Subcutaneous abdominal adipose tissue (tissue), 5 donors: ENCODE data around the gene CXXC4.
A peak's percentile ranks its signal among the peaks of the same experiment; 100 is the strongest.

Source experiments
- H3K27ac ChIP-seq: one replicate; pipeline ENCODE4 v1.7.0; 2013; ENCODE audit warnings: low read depth, mild to moderate bottlenecking, inconsistent platforms, low read length, moderate library complexity
- H3K27me3 ChIP-seq, 5 donors: one replicate each; pipeline ENCODE4 v1.7.0; 2013; ENCODE audit warnings: low read length in 5 of 5, inconsistent platforms in 1 of 5; ENCODE audit not compliant: control insufficient read depth in 5 of 5, insufficient read depth in 4 of 5
- H3K36me3 ChIP-seq, 5 donors: one replicate each; pipeline ENCODE4 v1.7.0; 2013; ENCODE audit warnings: low read length in 5 of 5; ENCODE audit not compliant: control insufficient read depth in 5 of 5, insufficient read depth in 5 of 5
- H3K4me1 ChIP-seq, 5 donors: one replicate each; pipeline ENCODE4 v1.7.0; 2013; ENCODE audit warnings: low read length in 5 of 5, mild to moderate bottlenecking in 3 of 5, moderate library complexity in 1 of 5; ENCODE audit not compliant: control insufficient read depth in 5 of 5, insufficient read depth in 5 of 5
- H3K4me3 ChIP-seq, 5 donors: one replicate each; pipeline ENCODE4 v1.7.0; 2013; ENCODE audit warnings: low read length in 5 of 5, low read depth in 1 of 5
- H3K9ac ChIP-seq, 5 donors: one replicate each; pipeline ENCODE4 v1.7.0; 2013; ENCODE audit warnings: low read length in 5 of 5, mild to moderate bottlenecking in 4 of 5, moderate library complexity in 3 of 5
- H3K9me3 ChIP-seq, 5 donors: one replicate each; pipeline ENCODE4 v1.7.0; 2013; ENCODE audit warnings: low read length in 5 of 5; ENCODE audit not compliant: control insufficient read depth in 5 of 5
- donor health status: healthy.
- donor health status: healthy.
- donor health status: healthy.
- donor health status: healthy.
- donor health status: healthy.

The CXXC4 gene

GRCh38 chr4:104494822-104495559, at the start of gene CXXC4:
CXXC4 (minus strand) TSS chr4:104494894; CDS start chr4:104491802, 3,092 bp downstream.
- Histone ChIP-seq H3K4me1 (peaks cover 0 to 34% (median 28%) of the 10 kb centered on the region in 5 donors), H3K4me3 (peak within 1 kb of the TSS; percentile 54 to 78 (median 71))

GRCh38 chr4:104533156-104533555, 38.5 kb upstream of the CXXC4 start:
- Histone ChIP-seq H3K36me3 (no peaks in the 10 kb centered on the region), H3K4me1 (no peaks in the 10 kb centered on the region), H3K9ac (no peak overlapping the region), H3K27ac (no peak overlapping the region), H3K4me3 (no peak overlapping the region), H3K27me3 (no peaks in the 10 kb centered on the region), H3K9me3 (peaks cover 0 to 3% (median 0%) of the 10 kb centered on the region in 5 donors)

More at GRCh38 chr4:104494822-104495559, at the start of gene CXXC4:
- H3K36me3 ChIP-seq = no peaks in the 10 kb centered on the region
- H3K27ac ChIP-seq = peak within 1 kb of the TSS; percentile 74
- peak within 1 kb of the TSS in 3 of 5 donors; percentile 36 to 72 (median 54) for H3K9ac ChIP-seq
- no peaks in the 10 kb centered on the region for H3K9me3 ChIP-seq
- H3K27me3 ChIP-seq = peaks cover 0 to 17% (median 11%) of the 10 kb centered on the region in 5 donors

- Histone ChIP-seq H3K4me1 (no peaks in the 10 kb centered on the region), H3K9me3 (peaks cover 0 to 3% (median 0%) of the 10 kb centered on the region in 5 donors), H3K27me3 (no peaks in the 10 kb centered on the region), H3K36me3 (no peaks in the 10 kb centered on the region), H3K9ac (no peak overlapping the region), H3K27ac (no peak overlapping the region), H3K4me3 (no peak overlapping the region)
Observed at GRCh38 chr4:104532677-104533076, 38.0 kb upstream of the CXXC4 start.

- Histone ChIP-seq H3K4me1 (no peaks in the 10 kb centered on the region), H3K9me3 (peaks cover 0 to 3% (median 0%) of the 10 kb centered on the region in 5 donors), H3K27ac (no peak overlapping the region), H3K9ac (no peak overlapping the region), H3K27me3 (no peaks in the 10 kb centered on the region), H3K4me3 (no peak overlapping the region), H3K36me3 (no peaks in the 10 kb centered on the region)
Observed at GRCh38 chr4:104531390-104531789, 36.7 kb upstream of the CXXC4 start.

GRCh38 chr4:104530426-104530825, 35.7 kb upstream of the CXXC4 start:
- no peak overlapping the region for H3K9ac ChIP-seq
- no peaks in the 10 kb centered on the region for H3K36me3 ChIP-seq
- no peaks in the 10 kb centered on the region for H3K9me3 ChIP-seq
- no peaks in the 10 kb centered on the region for H3K4me1 ChIP-seq
- H3K27ac ChIP-seq = no peak overlapping the region
- H3K4me3 ChIP-seq = no peak overlapping the region
- H3K27me3 ChIP-seq = no peaks in the 10 kb centered on the region

GRCh38 chr4:104524591-104524990, 29.9 kb upstream of the CXXC4 start:
- Histone ChIP-seq H3K4me3 (no peak overlapping the region), H3K9ac (no peak overlapping the region), H3K27ac (no peak overlapping the region), H3K4me1 (no peaks in the 10 kb centered on the region), H3K27me3 (no peaks in the 10 kb centered on the region), H3K9me3 (no peaks in the 10 kb centered on the region), H3K36me3 (no peaks in the 10 kb centered on the region)

- Histone ChIP-seq H3K9ac (no peak overlapping the region), H3K27ac (no peak overlapping the region), H3K27me3 (no peaks in the 10 kb centered on the region), H3K9me3 (no peaks in the 10 kb centered on the region), H3K4me1 (no peaks in the 10 kb centered on the region), H3K36me3 (no peaks in the 10 kb centered on the region), H3K4me3 (no peak overlapping the region)
Observed at GRCh38 chr4:104524026-104524425, 29.3 kb upstream of the CXXC4 start.

- no peak overlapping the region for H3K4me3 ChIP-seq
- H3K27ac ChIP-seq = no peak overlapping the region
- no peaks in the 10 kb centered on the region for H3K4me1 ChIP-seq
- no peaks in the 10 kb centered on the region for H3K36me3 ChIP-seq
- H3K9ac ChIP-seq = no peak overlapping the region
- H3K27me3 ChIP-seq = no peaks in the 10 kb centered on the region
- H3K9me3 ChIP-seq = no peaks in the 10 kb centered on the region
Observed at GRCh38 chr4:104519588-104519987, 24.9 kb upstream of the CXXC4 start.

GRCh38 chr4:104516884-104517283, 22.2 kb upstream of the CXXC4 start:
- Histone ChIP-seq H3K9me3 (no peaks in the 10 kb centered on the region), H3K9ac (no peak overlapping the region), H3K4me1 (no peaks in the 10 kb centered on the region), H3K36me3 (no peaks in the 10 kb centered on the region), H3K27ac (no peak overlapping the region), H3K27me3 (no peaks in the 10 kb centered on the region), H3K4me3 (no peak overlapping the region)

- Histone ChIP-seq H3K9me3 (no peaks in the 10 kb centered on the region), H3K27me3 (no peaks in the 10 kb centered on the region), H3K4me3 (no peak overlapping the region), H3K27ac (no peak overlapping the region), H3K4me1 (peaks cover 0 to 1% (median 0%) of the 10 kb centered on the region in 5 donors), H3K9ac (no peak overlapping the region), H3K36me3 (no peaks in the 10 kb centered on the region)
Observed at GRCh38 chr4:104508224-104508623, 13.5 kb upstream of the CXXC4 start.
